NCI-H526 treated with DMSO at 0.1 percent for 48 hours (cell line): ENCODE measurements around the gene TCEANC2.
"Not testable (repeated sequence)": the region's sequence is repeated elsewhere in the genome, so short reads cannot be mapped to it uniquely, and the experiment has no call there.

Experiments used
- DNase-seq: peaks from one replicate; lab custom pipeline; 2025; lab: John Stamatoyannopoulos, UW

TCEANC2 gene

DNA sequence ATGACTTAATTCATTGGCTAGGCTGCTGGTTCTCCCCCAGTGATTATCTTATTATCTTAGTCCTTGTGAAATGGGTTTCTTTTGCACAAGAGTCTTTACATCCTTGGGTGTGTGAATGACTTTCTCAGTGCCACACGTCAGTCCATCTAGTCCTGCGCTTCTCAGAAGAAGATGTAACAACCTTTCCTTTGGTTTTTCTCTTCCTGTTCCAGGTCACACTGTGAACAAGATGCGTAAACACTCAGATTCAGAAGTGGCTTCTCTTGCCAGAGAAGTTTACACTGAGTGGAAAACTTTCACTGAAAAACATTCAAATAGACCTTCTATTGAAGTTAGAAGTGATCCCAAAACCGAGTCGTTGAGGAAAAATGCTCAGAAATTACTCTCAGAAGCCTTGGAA, 35.0 kb downstream of the TCEANC2 start:
- no peak for DNase-seq

DNA sequence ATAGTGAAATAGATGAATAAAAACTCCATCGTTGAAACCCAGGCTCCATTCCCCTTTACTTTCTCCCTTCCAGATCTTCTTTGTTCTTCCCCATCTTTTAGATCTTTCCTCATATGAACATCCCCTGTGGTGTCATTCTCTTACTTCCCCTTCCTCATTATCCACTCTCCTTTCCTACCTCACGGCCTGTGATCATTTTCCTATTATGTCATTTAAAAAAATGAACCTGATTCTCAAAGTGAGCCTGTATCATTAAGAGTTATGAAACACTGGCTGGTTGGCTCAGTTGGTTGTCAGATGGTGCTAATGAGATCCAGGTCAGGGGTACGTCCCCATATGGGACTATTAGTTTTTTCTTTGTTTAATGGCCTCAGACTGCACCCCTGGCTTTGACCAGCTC, 38.3 kb downstream of the TCEANC2 start:
- no peak for DNase-seq

DNA sequence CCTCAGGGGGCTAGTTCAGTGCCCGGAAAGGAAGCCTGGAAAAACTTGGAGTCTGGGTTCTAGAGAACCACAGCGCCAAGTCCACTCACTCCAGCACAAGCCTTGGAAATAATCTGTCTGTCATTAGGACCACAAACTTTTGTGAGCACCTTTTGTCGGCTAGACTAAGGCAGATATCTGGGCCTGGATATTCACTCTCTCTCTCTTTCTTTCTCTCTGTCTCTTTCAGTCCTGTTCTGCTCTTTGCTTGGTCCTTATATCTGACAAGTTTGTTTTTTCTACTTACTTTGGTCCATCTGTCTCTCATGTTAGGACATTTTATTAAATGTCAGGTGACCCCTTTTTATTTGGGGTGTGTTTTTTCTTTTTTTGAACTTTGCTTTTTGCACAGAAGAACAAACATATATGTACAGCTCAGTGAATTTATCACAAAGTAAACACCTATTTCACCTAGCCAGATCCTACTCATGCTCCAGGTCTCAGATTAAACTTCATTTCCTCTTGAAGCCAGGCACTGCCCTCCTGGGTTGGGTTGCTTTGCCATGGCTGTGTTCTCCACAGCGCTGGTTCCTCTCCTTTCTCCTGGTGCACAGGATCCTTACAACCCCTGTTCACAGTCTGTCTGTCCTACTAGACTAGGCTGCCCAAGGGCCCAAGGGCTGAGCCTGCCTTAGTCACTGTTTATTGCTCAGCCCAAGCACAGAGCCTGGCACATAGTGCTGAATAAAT, 40.8 kb downstream of the TCEANC2 start:
- no peak for DNase-seq

GRCh38 chr1:54094730-54095105, 41.3 kb downstream of the TCEANC2 start:
- DNase-seq = not testable (repeated sequence)

GRCh38 chr1:54095546-54096226, 42.3 kb downstream of the TCEANC2 start:
- no peak for DNase-seq

DNA sequence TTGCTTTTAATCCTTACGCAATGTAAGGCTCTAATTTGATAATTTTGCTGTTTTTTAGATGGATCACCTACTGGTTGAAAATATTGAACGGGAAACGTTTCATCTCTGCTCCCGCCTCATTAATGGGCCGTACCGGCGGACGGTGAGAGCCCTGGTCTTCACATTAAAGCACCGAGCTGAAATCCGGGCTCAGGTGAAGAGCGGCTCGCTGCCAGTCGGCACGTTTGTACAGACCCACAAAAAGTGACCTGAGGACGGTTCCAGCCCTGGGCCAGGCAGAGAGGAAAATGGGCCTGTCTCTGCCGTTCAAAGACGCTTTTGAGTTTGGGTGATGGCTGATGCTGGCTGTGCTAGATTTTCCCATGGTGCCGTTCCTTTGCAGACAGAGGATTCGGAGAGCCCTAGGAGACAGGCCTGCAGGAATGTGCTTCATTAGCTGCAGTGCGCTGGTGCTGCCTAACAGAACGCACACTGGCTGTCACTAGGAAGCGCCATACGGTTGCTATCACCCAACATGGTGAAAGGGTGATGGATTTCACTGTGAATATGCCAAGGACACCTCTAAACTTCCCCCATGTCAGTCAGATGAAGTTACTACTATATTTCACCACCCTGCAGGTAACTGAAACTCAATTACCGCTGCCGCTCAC, 42.9 kb downstream of the TCEANC2 start:
- no peak for DNase-seq

- no peak for DNase-seq
Measured at GRCh38 chr1:54096877-54097240, 43.5 kb downstream of the TCEANC2 start.

GRCh38 chr1:54099061-54099610, 45.7 kb downstream of the TCEANC2 start:
- DNase-seq = no peak

- no peak for DNase-seq
Measured at GRCh38 chr1:54100500-54100899, 47.1 kb downstream of the TCEANC2 start.

- DNase-seq = no peak
Measured at GRCh38 chr1:54103414-54103813, 50.0 kb downstream of the TCEANC2 start.

DNA sequence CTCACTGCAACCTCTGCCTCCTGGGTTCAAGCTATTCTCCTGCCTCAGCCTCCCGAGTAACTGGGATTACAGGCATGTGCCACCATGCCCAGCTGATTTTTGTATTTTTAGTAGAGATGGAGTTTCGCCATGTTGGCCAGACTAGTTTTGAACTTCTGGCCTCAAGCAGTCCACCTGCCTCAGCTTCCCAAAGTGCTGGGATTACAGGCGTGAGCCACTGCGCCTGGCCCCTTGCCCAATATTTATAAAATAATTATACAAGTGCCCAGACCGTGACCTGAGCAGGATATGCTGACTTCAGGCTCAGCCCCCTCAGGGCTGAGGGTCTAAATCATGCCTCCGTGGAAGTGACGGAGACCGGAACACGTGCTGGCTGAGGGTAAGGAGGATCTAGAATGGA, 51.2 kb downstream of the TCEANC2 start:
- not testable (repeated sequence) for DNase-seq

DNA sequence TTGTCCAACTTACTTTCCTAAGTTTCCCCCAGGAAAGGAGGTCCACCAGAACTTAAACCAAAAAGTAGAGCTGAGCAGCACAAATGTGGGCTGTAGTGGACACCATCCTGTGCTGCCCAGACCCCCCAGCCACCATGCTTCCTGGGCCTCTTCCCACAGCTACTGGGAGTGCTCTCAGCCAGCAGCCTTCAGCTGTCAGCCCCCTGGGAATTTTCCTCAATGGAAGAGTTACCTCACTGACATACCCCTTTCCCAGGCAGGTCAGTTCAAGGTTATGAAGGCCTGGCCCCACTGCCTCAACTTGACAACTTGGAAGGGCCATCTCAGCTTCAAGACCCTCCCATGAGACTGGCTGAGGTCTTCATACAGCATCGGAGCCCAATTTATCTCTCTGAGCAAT, 51.7 kb downstream of the TCEANC2 start:
- no peak for DNase-seq

DNA sequence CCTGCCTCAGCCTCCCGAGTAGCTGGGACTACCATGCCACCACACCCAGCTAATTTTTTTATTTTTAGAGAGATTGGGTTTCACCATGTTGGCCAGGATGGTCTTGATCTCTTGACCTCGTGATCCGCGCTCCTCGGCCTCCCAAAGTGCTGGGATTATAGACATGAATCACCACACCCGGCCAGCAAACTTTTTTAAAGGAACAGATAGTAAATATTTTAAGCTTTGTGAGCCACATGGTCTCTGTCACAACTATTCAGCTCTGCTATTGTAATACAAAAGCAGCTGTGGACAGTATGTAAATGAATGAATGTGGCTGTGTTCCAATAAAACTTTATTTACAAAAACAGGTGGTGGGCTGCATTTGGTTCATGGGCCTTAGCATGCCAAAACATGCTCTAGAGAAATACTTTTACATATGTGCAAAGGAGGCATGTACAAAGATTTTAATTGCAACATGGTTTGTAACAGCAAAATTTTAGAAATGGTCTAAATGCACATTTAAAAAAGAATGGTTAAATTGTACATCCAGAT, 52.4 kb downstream of the TCEANC2 start:
- DNase-seq = no peak

DNA sequence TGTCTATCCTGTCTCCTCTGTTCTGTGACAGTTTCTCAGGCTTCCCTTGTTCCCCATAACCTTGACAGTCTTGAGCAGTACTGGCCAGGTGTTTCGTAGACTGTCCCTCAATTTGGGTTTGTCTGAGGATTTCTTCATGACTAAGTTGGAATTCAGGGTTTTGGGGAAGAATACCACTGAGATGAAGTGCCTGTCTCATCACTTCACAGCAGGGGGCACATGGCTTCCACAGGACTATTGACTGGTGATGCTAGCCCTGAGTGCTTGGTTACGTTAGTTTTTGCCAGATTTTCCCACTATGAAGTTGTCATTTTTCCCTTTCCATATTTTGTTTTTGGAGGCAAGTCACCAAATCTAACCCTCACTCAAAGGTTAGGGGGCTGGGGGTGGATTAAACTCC, 53.7 kb downstream of the TCEANC2 start:
- DNase-seq = no peak

- no peak for DNase-seq
Measured at GRCh38 chr1:54108156-54108555, 54.7 kb downstream of the TCEANC2 start.

GRCh38 chr1:54109129-54110090, 56.0 kb downstream of the TCEANC2 start:
- no peak for DNase-seq

DNA sequence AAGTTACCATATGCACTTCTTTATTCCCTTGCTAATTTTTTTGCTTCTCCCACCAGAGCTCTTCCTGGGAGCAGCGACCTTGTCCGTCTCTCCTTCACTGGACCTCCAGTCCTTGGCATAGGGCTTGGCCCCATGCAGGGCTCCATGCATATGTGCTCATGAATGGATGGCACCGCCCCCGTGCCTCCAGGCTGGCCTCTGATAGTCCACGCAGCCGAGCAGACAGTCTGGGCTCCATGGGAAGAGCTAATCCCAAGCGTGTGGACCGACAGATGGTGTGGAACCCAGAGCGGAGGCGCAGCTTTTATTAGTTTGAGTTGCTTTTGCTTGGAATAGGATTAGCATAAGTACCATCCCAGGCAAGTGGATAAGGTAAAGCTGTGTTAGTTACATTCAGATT, 57.6 kb downstream of the TCEANC2 start:
- no peak for DNase-seq

- no peak for DNase-seq
Measured at GRCh38 chr1:54111624-54112023, 58.2 kb downstream of the TCEANC2 start.

- DNase-seq = no peak
Measured at GRCh38 chr1:54112027-54112426, 58.6 kb downstream of the TCEANC2 start.

DNA sequence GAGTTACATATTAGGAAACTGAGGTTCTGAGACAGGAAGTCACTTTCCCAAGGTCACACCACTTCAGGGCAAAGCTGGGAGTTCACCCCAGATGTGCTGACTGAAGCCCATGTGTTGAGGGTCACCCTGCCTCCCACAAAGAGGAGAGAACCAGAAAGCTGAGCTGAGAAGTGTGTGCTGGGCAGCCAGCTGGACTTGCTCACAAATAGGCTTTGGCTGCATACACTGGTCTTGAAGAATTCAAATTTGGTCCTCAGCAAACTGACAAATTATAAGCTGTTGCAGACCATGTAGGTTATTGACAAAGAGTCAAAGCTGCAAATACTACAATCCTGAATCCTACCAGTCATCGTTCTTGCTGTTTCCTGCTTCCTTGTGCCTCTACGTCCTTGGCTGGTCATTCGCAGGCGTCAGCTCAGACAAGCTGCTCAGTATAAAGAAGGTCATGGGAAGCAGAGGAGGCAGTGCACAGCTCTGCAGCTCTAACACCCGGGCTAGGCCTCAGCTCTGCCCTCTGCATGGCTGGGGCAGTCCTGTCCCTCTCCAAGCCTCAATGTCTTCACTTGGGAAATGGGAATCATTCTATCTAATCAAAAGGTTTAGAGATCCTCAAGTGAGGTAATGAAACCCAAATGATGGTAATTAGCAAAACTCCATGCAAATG, 59.4 kb downstream of the TCEANC2 start:
- no peak for DNase-seq

DNA sequence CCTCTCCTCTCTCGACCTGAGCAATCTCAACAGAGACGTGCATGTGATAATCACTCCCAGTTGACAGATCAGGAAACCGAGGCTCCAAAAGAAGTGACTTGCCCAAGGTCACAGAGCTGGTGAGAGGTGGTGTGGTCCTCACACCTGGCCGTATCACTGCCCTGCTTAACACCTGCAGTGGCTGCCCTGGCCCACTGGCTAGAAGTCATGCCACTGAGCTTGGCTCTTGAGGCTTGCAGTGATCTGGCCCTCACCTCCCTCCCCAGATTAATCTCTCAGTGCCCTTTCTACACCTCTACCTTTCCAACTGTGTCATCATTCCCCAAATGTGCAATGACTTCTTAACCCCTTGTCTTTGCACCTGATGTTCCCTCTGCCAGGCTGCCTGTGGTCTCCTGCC, 60.6 kb downstream of the TCEANC2 start:
- no peak for DNase-seq
